Neuronal stem cell (in vitro differentiated cells): ENCODE measurements around the gene GPR52.
A peak's percentile ranks its signal among the peaks of the same experiment; 100 is the strongest.
"Not testable (repeated sequence)": the region's sequence is repeated elsewhere in the genome, so short reads cannot be mapped to it uniquely, and the experiment has no call there.

ENCODE experiments used
- DNase-seq: peaks from one replicate; pipeline ENCODE4 v3.0.0-alpha.2; 2013; ENCODE audit warnings: low spot score
- H2AFZ ChIP-seq: one replicate; pipeline ENCODE4 v1.6.1; 2013; ENCODE audit warnings: mild to moderate bottlenecking, low read length, inconsistent platforms
- H2AK5ac ChIP-seq: 2 replicates; pipeline ENCODE4 v1.6.1; 2013; ENCODE audit warnings: low read depth, mild to moderate bottlenecking, inconsistent platforms, low read length, moderate library complexity, mixed read lengths
- H2BK120ac ChIP-seq: 2 replicates; pipeline ENCODE4 v1.6.1; 2013; ENCODE audit warnings: low read depth, mild to moderate bottlenecking, inconsistent platforms, low read length, moderate library complexity, mixed read lengths
- H2BK12ac ChIP-seq: one replicate; pipeline ENCODE4 v1.6.1; 2013; ENCODE audit warnings: low read length, inconsistent platforms
- H2BK15ac ChIP-seq: 2 replicates; pipeline ENCODE4 v1.6.1; 2013; ENCODE audit warnings: mild to moderate bottlenecking, low read length, inconsistent platforms, mixed read lengths
- H2BK5ac ChIP-seq: one replicate; pipeline ENCODE4 v1.6.1; 2013; ENCODE audit warnings: inconsistent platforms, mild to moderate bottlenecking, low read length, moderate library complexity
- H3K14ac ChIP-seq: one replicate; pipeline ENCODE4 v1.6.1; 2013; ENCODE audit warnings: low read length, inconsistent platforms
- H3K18ac ChIP-seq: 2 replicates; pipeline ENCODE4 v1.6.1; 2013; ENCODE audit warnings: low read length, inconsistent platforms
- H3K23ac ChIP-seq: 2 replicates; pipeline ENCODE4 v1.6.1; 2013; ENCODE audit warnings: low read depth, mild to moderate bottlenecking, mixed read lengths, low read length, inconsistent platforms; ENCODE audit not compliant: poor library complexity
- H3K27ac ChIP-seq: replicated peaks from 3 replicates; pipeline ENCODE4 v1.5.1; 2013; ENCODE audit warnings: low read length, inconsistent platforms
- H3K27me3 ChIP-seq, 3 experiments: 2 replicates each; pipeline ENCODE4 v1.6.1; 2013; ENCODE audit warnings: low read length in 3 of 3, mild to moderate bottlenecking in 2 of 3, inconsistent platforms in 1 of 3, low read depth in 1 of 3, mixed read lengths in 1 of 3, moderate library complexity in 1 of 3; ENCODE audit not compliant: control insufficient read depth in 3 of 3, insufficient read depth in 3 of 3
- H3K36me3 ChIP-seq, 2 donors: replicated peaks in 1 of 2; 2 replicates each; pipeline ENCODE4 v1.6.1; 2013; ENCODE audit warnings: low read length in 2 of 2; ENCODE audit not compliant: control insufficient read depth in 2 of 2, insufficient read depth in 2 of 2
- H3K4ac ChIP-seq: 2 replicates; pipeline ENCODE4 v1.6.1; 2013; ENCODE audit warnings: inconsistent platforms, mild to moderate bottlenecking, low read length, moderate library complexity
- H3K4me1 ChIP-seq, 2 donors: 1 replicate in 1 of 2; 2 replicates in 1 of 2; pipeline ENCODE4 v1.6.1; 2013; ENCODE audit warnings: low read length in 2 of 2, low read depth in 1 of 2; ENCODE audit not compliant: control insufficient read depth in 2 of 2, insufficient read depth in 1 of 2
- H3K4me2 ChIP-seq: one replicate; pipeline ENCODE4 v1.6.1; 2013; ENCODE audit warnings: mild to moderate bottlenecking, low read length, inconsistent platforms; ENCODE audit not compliant: insufficient read depth, poor library complexity, severe bottlenecking
- H3K4me3 ChIP-seq, 2 donors: 2 replicates each; pipeline ENCODE4 v1.5.1; 2013; ENCODE audit warnings: low read length in 2 of 2, mild to moderate bottlenecking in 2 of 2, inconsistent platforms in 1 of 2, moderate library complexity in 1 of 2
- H3K79me1 ChIP-seq: one replicate; pipeline ENCODE4 v1.6.1; 2013; ENCODE audit warnings: low read depth, mild to moderate bottlenecking, inconsistent platforms, low read length, moderate library complexity
- H3K9ac ChIP-seq: one replicate; pipeline ENCODE4 v1.6.1; 2013; ENCODE audit warnings: mild to moderate bottlenecking, low read depth, low read length, inconsistent platforms; ENCODE audit not compliant: poor library complexity
- H3K9me3 ChIP-seq, 2 donors: replicated peaks in 1 of 2; 2 replicates each; pipeline versions ENCODE3 to v1.6.1; 2013; ENCODE audit warnings: low read length in 2 of 2, mild to moderate bottlenecking in 2 of 2, inconsistent platforms in 1 of 2, low read depth in 1 of 2, mixed read lengths in 1 of 2, moderate library complexity in 1 of 2; ENCODE audit not compliant: control insufficient read depth in 2 of 2, insufficient read depth in 1 of 2
- H4K8ac ChIP-seq: one replicate; pipeline ENCODE4 v1.6.1; 2013; ENCODE audit warnings: low read depth, mild to moderate bottlenecking, inconsistent platforms, low read length, moderate library complexity
- H4K91ac ChIP-seq: one replicate; pipeline ENCODE4 v1.6.1; 2013; ENCODE audit warnings: low read length, low read depth, mild to moderate bottlenecking, inconsistent platforms; ENCODE audit not compliant: poor library complexity
- WGBS, 2 donors: extraction: QIAGEN DNeasy Blood & Tissue Kit; methylation state at CpG; one replicate each; pipeline ENCODE4 v1.1.7; 2013; ENCODE audit warnings: missing lambda C conversion rate in 2 of 2, mixed read lengths in 1 of 2; ENCODE audit not compliant: insufficient read length in 2 of 2, insufficient replicate concordance in 1 of 2; ENCODE audit errors: extremely low coverage in 2 of 2; 5-methylcytosine and 5-hydroxymethylcytosine counted together

GPR52 gene

GRCh38 chr1:174409801-174410200 is 38.0 kb upstream of the GPR52 start:
- H3K4me2 ChIP-seq, H2BK15ac ChIP-seq, H3K9ac ChIP-seq, H2BK5ac ChIP-seq, H2AK5ac ChIP-seq, H3K27me3 ChIP-seq, H3K79me1 ChIP-seq, H2AFZ ChIP-seq, DNase-seq, H2BK12ac ChIP-seq, H3K18ac ChIP-seq, H4K91ac ChIP-seq, H3K23ac ChIP-seq, H2BK120ac ChIP-seq, H3K36me3 ChIP-seq, H3K4me1 ChIP-seq, H4K8ac ChIP-seq, H3K4ac ChIP-seq, H3K14ac ChIP-seq, H3K27ac ChIP-seq, H3K9me3 ChIP-seq, H3K4me3 ChIP-seq: not testable (repeated sequence)
- WGBS, 2 donors: no CpG with 5 or more reads among the region's 3 CpGs

- Histone ChIP-seq H2AK5ac (no peak overlapping the region), H3K23ac (no peak overlapping the region), H3K4ac (no peak overlapping the region), H3K27ac (no peak overlapping the region), H3K4me2 (no peak overlapping the region), H4K91ac (no peak overlapping the region), H2BK5ac (no peak overlapping the region), H3K4me1 (no peaks in the 10 kb centered on the region), H3K14ac (no peak overlapping the region), H2BK12ac (no peak overlapping the region), H4K8ac (no peak overlapping the region), H3K9ac (no peak overlapping the region), H3K18ac (no peak overlapping the region), H3K79me1 (no peaks in the 10 kb centered on the region), H3K4me3 (no peak overlapping the region), H2AFZ (no peak overlapping the region), H3K27me3 (no peaks in the 10 kb centered on the region), H3K36me3 (no peaks in the 10 kb centered on the region), H2BK15ac (no peak overlapping the region), H2BK120ac (no peak overlapping the region), H3K9me3 (no peaks in the 10 kb centered on the region)
- WGBS, 2 donors: no CpG with 5 or more reads among the region's 4 CpGs
- DNase-seq: peak; percentile 11
These were observed 34.1 kb upstream of the GPR52 start for GRCh38 chr1:174413632-174414031.

GRCh38 chr1:174414203-174414602 is 33.6 kb upstream of the GPR52 start:
- H3K79me1 ChIP-seq: no peaks in the 10 kb centered on the region
- WGBS, 2 donors: no CpG with 5 or more reads among the region's 1 CpG
- H3K36me3 ChIP-seq: no peaks in the 10 kb centered on the region
- no peak overlapping the region for H3K4me3 ChIP-seq
- H2BK5ac ChIP-seq: no peak overlapping the region
- DNase-seq: no peak
- no peak overlapping the region for H3K4me2 ChIP-seq
- H2BK15ac ChIP-seq: no peak overlapping the region
- no peak overlapping the region for H4K91ac ChIP-seq
- no peak overlapping the region for H4K8ac ChIP-seq
- no peak overlapping the region for H2BK12ac ChIP-seq
- H2BK120ac ChIP-seq: no peak overlapping the region
- no peak overlapping the region for H3K9ac ChIP-seq
- no peak overlapping the region for H2AK5ac ChIP-seq
- H3K9me3 ChIP-seq: no peaks in the 10 kb centered on the region
- no peaks in the 10 kb centered on the region for H3K27me3 ChIP-seq
- no peak overlapping the region for H3K18ac ChIP-seq
- H3K14ac ChIP-seq: no peak overlapping the region
- no peak overlapping the region for H2AFZ ChIP-seq
- no peaks in the 10 kb centered on the region for H3K4me1 ChIP-seq
- no peak overlapping the region for H3K27ac ChIP-seq
- H3K23ac ChIP-seq: no peak overlapping the region
- no peak overlapping the region for H3K4ac ChIP-seq

GRCh38 chr1:174415506-174415905 is 32.3 kb upstream of the GPR52 start:
- Histone ChIP-seq H2AK5ac (no peak overlapping the region), H3K36me3 (no peaks in the 10 kb centered on the region), H3K4me2 (no peak overlapping the region), H3K27ac (no peak overlapping the region), H3K4me3 (no peak overlapping the region), H3K4me1 (no peaks in the 10 kb centered on the region), H3K9me3 (no peaks in the 10 kb centered on the region), H3K14ac (no peak overlapping the region), H2BK15ac (no peak overlapping the region), H2AFZ (no peak overlapping the region), H2BK120ac (no peak overlapping the region), H4K91ac (no peak overlapping the region), H4K8ac (no peak overlapping the region), H3K23ac (no peak overlapping the region), H2BK12ac (no peak overlapping the region), H3K9ac (no peak overlapping the region), H3K18ac (no peak overlapping the region), H2BK5ac (no peak overlapping the region), H3K27me3 (no peaks in the 10 kb centered on the region), H3K79me1 (no peaks in the 10 kb centered on the region), H3K4ac (no peak overlapping the region)
- no peak for DNase-seq
- WGBS, 2 donors: no CpG with 5 or more reads among the region's 2 CpGs
